GM10266 (cell line): ENCODE data around the gene TRIM9.

Source experiments
- DNase-seq: peaks from one replicate; pipeline ENCODE4 v3.0.0; 2012; ENCODE audit errors: extremely low spot score
- CTCF ChIP-seq: IDR thresholded peaks from 2 replicates; pipeline ENCODE4 v1.5.1; 2012; ENCODE audit warnings: mild to moderate bottlenecking, low read depth; ENCODE audit not compliant: control insufficient read depth, insufficient read depth; ENCODE audit errors: missing control alignments

The TRIM9 gene

DNA sequence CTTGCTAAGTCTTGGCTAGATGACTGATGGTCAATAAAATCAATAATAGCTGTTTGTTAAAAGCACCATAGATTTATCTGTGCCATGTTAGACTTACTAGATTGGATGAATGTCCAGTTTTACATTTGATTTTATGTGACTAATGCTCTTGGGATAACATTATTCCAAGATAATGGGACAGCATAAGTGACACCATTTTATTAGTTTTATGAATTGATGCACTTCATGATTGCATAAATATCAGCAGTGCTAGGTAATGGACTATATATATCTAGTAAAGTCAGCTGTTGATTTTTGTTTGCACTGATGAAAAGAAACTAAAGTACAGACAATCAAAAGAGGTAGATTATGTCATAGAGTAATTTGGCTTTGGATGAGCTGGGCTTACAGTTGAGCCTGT, 10.4 kb downstream of the TRIM9 start:
- no peak for DNase-seq
- no peak for TF ChIP-seq CTCF

DNA sequence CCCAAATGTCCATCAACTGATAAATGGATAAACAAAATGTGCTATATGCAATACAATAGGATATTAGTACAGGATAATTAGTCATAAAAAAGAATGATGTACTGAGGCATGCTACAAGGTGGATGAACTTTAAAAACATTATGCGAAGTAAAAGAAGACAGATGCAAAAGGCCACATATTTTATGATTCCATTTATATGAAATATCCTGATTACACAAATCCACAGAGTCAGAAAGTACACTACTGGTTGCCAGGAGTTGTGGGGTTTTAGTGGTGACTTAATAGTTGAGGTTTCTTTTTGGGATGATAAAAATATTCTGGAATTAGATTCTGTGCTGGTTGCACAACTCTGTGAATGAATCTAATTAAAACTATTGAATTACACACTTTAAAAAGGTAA, 12.6 kb downstream of the TRIM9 start:
- no peak for TF ChIP-seq CTCF
- no peak for DNase-seq

DNA sequence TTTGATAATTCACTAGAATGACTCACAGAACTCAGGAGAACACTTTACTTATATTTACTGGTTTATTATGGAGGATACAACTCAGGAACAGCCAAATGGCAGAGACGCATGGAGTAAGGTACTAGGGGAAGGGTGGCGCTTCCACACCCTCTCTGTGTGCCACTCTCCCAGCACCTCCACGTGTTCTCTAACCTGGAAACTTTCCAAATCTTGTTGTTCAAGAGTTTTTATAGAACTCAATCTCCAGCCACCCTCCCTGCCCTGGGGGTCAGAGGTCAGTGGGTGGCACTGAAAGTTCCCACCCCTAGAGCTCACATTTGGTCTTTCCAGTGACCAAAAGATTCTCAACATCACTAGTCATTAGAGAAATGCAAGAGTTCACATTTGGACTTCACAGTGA, 13.2 kb downstream of the TRIM9 start:
- no peak for DNase-seq
- TF ChIP-seq CTCF = no peak

DNA sequence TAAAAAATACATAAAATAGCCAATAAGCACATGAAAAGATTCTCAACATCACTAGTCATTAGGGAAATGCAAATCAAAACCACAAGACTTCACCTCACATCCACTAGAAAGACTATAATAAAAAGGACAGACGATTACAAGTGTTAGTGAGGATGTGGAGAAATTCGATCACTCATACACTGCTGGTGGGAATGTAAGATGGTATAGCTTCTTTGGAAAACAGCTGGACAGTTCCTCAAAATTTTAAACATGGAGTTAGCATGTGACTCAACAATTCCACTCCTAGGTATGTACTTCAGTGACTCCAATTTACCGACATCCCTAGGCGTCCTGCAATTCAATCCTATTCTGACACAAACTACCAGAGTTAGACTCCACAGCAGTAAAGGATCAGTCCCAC, 13.7 kb downstream of the TRIM9 start:
- TF ChIP-seq CTCF = no peak
- DNase-seq = no peak

DNA sequence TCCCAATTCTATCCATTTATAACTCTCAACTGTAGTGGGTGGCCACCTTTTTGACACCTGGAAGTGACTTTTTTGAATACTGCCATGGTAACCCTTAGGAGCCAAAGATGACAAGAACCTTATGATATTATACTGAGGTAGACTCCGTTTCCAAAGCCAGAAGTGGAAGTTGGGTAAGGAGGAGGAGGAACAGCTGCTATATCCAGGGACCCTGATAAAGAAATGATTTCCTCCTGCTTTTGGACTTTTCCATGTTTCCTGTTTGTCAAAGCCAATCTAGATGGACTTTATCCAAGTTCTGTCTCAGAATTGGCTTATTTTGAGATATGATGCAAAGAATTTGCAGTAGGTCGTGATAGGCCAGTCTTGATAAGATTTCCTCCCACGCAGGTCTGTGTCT, 14.3 kb downstream of the TRIM9 start:
- no peak for DNase-seq
- no peak for TF ChIP-seq CTCF

DNA sequence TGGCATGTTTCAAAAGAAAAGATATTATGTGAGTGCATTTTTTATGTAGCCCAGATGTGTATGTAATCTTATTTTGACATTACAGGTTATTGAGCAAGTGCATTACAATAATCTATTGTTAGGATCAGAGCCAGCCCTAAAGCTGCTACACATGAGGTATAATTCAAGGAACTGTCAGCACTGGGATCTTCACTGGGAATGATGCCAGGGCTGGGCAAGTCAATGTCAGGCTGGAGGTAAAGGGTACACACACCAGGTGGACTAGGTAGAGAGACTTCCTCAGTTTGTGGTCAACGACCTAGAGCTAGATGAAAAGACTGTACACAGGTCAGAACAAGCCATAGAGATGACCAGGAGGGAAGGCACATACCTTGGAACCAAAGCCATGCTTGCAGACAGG, 15.4 kb downstream of the TRIM9 start:
- DNase-seq = no peak
- no peak for TF ChIP-seq CTCF

DNA sequence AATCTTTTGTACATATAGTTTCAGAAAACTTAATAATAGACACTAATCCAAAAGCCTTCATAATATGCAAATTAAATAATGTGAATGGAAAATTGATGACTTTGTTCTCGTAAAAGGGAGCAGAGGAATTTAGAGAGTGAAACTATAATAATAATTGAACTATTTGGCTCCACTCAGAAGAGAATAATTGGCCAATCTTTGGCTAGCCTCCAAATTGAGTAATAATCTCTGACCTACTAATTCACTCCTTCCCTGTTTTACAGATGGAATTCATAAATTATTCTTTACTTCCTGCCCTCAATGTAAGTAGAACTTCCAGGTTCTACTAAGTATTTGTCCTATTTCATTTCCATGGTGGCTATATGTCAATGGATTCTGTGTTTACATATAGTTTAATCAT, 15.8 kb downstream of the TRIM9 start:
- no peak for DNase-seq
- no peak for TF ChIP-seq CTCF
